GM21390 (cell line): Measurements from ENCODE around the gene ATG9A.
"Not testable (repeated sequence)": the region's sequence is repeated elsewhere in the genome, so short reads cannot be mapped to it uniquely, and the experiment has no call there.

Experiments used
- ATAC-seq: cut with Tn5 transposase; IDR thresholded peaks from one replicate; pipeline ENCODE4 v1.9.1; 2021; ENCODE audit not compliant: unreplicated experiment

The ATG9A gene

DNA sequence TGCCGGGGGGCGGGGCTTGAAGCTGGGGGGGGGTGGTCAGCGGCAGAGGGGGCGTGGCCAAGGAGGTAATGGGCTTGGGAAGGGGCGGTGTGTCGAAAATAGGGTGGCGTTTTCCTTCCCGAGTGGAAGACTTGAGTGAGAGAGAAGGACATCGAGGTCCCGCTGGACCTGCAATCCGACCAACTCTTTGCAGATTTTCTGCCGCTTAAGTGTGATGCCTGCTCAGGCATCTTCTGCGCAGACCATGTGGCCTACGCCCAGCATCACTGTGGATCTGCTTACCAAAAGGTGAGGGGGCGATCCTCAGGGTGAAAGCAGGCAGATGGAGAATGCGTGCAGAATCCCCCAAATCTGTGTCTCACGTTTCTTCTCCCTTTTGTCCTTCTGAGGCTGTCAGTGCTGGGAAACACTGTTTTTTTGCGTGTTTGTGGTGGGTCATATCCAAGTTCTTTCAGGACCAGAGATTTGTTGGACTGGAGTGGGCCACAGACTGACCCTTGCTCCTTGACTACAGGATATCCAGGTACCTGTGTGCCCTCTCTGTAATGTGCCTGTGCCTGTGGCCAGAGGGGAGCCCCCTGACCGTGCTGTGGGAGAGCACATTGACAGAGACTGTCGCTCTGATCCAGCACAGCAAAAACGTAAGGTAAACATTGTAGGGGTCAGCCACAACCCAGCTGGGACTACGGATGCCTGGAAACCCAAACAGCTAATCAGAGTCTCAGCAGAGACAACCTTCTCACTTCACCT is 22.1 kb downstream of the ATG9A start:
- no peak for ATAC-seq

DNA sequence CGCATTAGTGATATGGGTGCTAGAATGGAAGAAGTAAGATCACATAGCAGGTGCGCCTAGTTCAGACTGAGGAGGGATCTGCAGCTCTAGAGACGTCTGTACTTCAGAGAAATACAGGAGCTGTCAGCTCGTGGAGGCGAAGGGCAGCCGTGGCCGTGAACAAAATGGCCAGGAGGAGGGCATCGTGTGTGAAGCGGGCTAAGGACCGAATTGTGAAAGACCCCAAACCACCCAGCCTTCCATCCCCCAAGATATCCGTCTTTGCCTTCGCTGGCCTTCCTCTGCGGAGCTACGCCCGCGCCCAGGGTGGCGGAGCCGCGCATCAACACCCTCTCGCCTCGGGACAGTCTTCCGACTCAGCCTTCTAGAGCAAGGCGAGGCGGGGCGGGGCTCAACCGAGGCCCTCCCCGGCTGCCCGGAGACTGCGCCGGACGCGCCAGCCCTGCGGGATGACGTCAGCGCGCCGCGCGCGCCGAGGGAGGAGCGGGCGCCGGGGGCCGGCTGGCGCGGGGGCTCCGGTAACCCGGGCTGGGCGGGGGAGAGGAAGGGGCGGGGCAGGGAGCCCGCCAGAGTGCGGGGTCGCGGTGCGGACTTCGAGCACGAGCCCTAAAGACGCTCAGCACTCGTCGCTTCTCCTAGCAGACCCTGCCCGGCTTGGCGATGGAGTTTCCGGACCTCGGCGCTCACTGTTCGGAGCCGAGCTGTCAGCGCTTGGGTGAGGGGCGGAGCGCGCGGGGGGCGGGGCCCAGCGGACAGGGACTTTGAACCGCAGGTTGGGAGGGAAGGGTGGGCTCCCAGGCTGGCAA is 22.9 kb downstream of the ATG9A start, which contains the start of gene ZFAND2B:
ZFAND2B (plus strand) TSS at position 455 of the 806 bp plus-strand sequence; CDS start at position 661, 206 bp downstream.
- ATAC-seq = peak; percentile 97

DNA sequence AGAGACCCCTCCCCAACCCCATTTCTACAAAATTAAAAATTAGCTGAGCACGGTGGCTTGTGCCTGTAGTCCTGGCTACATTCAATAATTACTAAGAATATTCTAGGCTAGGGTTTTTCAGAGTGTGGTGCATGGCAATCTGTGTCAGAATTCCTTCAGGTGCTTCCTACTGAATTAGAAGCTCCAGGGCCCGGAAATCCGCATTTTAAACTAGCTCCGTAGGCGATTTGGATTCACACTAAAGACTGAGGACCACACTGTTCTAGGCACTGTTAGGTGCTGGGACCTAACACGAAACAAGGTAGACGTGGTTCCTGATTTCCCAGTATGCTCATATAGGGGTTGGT is 23.5 kb downstream of the ATG9A start:
- ATAC-seq = no peak

DNA sequence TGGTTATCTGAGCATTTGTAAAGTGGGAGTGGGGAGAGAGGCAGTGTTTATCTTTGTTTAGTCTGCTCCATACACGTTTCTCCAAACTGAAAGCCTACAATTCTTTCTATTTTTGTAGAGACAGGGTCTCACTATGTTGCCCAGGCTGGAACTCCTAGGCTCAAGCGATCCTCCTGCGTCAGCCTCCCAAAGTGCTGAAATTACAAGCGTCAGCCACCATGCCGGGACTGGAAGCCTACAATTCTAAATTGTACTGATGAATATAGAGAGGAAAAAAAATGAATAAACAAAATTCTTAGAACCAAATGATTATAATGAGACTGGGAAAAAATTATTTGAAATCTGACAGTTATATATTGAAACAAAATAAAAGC is 24.3 kb downstream of the ATG9A start:
- no peak for ATAC-seq

DNA sequence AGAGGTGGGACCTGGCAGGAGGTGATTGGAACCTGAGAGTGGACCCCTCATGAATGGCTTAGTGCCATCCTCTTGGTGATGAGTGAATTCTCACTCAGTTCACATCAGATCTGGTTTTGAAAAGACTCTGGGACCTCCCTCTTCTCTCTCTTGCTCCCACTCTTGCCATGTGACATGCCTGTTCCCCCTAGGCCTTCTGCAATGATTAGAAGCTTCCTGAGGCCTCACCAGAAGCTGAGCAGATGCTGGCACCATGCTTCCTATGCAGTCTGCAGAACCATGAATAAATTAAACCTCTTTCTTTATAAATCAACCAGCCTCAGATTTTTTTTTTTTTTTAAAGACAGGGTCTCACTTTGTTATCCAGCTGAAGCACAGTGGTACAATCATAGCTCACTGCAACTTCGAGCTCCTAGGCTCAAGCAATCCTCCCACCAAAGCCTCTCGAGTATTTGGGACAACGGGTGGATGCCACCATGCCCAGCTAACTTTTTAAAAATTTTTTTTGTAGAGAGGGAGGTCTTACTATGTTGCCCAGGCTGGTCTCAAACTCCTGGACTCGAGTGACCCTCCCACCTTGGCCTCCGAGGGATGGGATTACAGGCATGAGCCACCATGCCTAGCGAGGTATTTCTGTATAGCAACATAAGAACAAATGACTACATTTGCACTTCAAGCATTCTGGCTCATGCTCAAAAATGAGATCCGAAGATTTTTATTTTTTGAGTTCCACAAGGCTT is 24.8 kb downstream of the ATG9A start:
- no peak for ATAC-seq

DNA sequence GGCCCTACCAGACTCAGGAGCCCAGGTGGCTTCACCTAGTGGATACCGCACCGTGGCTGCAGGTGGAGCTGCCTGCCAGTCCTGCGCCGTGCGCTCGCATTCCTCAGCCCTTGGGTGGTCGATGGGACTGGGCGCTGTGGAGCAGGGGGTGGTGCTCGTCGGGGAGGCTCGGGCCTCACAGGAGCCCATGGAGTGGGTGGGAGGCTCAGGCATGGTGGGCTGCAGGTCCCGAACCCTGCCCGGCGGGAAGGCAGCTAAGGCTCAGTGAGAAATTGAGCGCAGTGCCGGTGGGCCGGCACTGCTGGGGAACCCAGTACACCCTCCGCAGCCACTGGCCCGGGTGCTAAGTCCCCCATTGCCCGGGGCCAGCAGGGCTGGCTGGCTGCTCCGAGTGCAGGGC is 28.1 kb downstream of the ATG9A start:
- ATAC-seq = not testable (repeated sequence)

DNA sequence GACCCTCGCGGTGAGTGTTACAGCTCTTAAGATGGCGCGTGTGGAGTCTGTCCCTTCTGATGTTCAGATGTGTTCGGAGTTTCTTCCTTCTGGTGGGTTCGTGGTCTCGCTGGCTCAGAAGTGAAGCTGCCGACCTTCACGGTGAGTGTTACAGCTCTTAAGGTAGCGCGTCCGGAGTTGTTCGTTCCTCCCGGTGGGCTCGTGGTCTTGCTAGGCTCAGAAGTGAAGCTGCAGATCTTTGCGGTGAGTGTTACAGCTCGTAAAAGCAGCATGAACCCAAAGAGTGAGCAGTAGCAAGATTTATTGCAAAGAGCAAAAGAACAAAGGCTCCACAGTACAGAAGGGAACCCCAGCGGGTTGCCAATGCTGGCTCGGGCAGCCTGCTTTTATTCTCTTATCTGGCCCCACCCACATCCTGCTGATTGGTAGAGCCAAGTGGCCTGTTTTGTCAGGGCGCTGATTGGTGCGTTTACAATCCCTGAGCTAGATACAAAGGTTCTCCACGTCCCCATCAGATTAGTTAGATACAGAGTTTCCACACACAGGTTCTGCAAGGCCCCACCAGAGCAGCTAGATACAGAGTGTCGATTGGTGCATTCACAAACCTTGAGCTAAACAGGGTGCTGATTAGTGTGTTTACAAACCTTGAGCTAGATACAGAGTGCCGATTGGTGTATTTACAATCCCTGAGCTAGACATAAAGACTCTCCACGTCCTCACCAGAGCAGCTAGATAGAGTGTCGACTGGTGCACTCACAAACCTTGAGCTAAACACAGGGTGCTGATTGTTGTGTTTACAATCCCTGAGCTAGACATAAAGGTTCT is 28.7 kb downstream of the ATG9A start:
- not testable (repeated sequence) for ATAC-seq

DNA sequence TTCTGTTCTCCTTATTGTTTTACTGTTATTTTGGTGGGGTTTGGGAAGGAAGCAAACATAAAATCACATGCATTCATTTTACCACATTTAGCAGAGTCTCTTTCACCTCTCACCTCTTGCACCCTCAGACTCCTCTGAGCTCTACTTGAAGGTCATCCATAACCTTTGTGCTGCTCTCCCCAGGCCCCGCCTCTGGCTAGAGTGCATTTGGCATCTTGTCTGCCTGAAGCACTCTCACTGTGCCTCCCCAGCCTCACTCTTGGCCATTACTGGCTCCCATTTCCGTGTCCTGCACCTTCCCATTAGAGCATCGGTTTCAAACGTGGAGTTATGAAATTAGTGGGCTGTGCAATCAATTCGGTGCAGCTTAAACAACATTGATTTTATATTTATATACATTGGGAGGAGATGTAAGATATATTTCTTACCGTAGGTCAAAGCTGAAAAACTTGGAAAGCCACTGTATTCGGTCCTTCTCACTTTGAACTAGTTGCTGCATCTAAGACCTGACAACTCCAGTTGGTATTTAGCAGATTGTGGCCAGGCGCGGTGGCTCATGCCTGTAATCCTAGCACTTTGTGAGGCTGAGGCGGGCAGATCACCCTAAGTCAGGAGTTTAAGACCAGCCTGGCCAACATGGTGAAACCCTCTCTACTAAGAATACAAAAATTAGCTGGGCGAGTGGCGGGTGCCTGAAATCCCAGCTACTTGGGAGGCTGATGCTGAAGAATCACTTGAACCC is 29.8 kb downstream of the ATG9A start:
- ATAC-seq = no peak

DNA sequence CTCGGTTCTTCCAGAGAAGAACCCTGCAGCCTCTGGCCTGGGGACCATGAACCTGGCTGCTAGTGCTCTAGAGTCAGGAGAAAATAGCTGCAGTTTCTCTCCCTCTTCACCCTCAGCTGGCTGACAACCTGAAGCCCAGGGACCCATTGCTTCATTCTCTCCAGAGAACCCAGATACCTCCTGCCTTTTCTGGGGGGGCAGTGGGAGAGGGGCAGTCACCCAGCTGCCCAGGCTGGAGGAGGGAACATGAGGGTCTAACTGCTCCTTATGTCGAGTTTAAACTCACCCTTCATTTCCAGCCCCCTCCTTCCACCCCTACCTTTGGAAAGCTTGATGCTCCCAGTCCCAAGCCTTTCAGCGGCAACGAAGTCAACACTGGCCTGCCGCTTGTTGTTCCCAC is 30.5 kb downstream of the ATG9A start:
- no peak for ATAC-seq

DNA sequence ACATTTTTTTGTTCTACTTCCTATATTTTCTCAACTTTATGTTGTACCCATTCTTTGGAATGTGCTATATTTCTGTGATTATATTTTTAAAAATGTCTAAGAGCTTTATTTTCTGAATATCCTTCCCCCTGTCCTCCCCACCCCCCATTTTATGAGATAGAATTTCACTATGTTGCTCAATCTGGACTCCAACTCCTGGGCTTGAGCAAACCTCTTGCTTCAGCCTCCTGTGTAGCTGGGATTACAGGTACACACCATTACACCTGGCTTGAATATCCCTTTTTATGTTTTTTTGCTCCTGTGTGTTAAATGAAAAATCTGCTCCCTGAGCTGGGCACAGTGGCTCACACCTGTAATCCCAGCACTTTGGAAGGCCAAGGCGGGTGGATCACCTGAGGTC is 32.0 kb downstream of the ATG9A start:
- no peak for ATAC-seq

DNA sequence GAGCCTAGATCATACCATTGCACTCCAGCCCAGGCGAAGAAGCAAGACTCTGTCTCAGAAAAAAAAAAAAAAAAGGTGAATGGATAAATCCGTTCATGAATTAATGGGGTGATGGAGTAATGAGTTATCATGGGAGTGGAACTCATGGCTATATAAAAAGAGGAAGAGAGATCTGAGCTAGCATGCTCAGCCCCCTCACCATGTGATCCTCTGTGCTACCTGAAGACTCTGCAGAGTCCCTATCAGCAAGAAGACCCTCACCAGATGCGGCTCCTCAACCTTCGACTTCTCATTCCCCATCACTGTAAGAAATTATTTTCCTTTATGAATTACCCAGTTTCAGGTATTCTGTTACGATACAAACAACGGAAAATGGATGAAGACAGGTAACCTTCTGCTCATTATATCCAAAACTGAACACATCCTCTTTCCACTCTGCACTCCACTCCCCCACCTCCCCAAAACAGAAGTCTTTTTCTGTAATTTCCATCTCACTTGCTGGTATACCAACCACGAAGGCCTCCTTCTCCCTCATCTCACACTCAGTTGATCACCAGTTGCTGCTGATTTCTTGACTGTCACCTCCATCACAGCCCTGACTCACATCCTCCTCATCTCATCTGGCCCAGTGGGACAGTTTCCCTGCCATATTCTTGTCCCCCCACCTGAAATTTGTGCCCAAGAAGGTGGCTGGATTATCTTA is 42.5 kb downstream of the ATG9A start:
- ATAC-seq = no peak

DNA sequence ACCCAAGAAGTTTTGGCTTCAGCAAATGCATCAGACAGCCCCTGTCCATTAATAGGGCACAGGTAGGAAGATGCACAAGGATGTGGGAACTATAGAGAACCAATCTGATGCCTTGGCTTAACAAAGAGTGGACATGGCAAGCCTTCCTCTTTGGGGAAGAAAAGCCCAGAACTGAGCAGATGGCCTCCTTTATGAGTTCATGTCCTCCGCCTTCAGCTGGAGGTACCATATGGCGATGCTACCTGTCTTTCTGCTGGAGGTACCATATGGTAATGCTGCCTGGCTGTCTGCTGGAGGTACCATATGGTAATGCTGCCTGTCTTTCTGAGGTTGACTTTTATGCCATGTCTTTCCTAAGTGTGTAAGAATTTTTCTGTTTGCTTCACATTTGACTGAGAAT is 45.3 kb downstream of the ATG9A start:
- no peak for ATAC-seq

DNA sequence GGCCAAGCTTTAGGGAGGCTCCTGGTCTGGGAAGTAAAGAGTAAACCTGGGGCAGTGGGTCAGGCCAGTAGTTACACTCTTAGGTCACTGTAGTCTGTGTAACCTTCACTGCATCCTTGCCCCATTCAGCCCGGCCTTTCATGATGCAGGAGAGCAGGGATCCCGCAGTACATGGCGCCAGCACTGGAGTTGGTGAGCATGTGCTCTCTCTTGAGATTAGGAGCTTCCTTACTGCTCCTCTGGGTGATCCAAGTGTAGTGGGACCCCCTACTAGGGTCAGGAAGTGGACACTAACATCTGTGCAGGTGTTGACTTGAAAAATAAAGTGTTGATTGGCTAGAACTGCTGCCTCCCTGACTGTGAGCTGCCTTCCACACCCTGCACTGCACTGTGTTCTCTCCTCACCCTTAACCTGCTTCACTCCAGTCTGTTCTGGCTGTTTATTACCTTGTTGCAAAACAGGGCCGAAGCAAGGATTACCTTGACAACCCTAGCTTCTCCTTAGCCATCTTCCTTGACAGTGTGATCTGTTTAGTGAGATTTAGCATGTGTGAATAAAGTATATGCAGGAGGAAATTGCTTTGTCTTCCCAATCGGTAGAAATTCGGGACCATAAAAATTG is 46.2 kb downstream of the ATG9A start:
- ATAC-seq = no peak

DNA sequence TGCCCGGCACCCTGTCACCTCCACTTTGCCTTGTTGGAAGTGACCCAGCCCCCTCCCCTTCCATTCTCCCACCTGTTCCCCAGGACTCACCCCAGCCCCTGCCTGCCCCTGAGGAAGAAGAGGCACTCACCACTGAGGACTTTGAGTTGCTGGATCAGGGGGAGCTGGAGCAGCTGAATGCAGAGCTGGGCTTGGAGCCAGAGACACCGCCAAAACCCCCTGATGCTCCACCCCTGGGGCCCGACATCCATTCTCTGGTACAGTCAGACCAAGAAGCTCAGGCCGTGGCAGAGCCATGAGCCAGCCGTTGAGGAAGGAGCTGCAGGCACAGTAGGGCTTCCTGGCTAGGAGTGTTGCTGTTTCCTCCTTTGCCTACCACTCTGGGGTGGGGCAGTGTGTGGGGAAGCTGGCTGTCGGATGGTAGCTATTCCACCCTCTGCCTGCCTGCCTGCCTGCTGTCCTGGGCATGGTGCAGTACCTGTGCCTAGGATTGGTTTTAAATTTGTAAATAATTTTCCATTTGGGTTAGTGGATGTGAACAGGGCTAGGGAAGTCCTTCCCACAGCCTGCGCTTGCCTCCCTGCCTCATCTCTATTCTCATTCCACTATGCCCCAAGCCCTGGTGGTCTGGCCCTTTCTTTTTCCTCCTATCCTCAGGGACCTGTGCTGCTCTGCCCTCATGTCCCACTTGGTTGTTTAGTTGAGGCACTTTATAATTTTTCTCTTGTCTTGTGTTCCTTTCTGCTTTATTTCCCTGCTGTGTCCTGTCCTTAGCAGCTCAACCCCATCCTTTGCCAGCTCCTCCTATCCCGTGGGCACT is 46.9 kb downstream of the ATG9A start:
- no peak for ATAC-seq

DNA sequence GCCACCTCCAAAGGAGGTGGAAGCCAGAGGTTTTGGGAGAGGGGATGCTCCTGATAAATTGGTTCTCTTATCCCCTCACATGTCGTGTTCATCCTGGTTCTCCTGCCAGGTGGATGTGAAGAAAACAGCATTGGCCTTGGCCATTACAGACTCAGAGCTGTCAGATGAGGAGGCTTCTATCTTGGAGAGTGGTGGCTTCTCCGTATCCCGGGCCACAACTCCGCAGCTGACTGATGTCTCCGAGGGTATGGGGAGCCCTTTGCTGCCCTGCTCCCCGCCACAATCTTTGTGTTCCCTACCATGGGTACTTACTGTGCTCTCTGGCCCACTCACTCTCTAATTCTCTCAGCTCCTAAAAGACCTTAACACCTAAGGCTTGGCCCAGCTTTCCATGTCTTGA is 47.9 kb downstream of the ATG9A start:
- no peak for ATAC-seq

DNA sequence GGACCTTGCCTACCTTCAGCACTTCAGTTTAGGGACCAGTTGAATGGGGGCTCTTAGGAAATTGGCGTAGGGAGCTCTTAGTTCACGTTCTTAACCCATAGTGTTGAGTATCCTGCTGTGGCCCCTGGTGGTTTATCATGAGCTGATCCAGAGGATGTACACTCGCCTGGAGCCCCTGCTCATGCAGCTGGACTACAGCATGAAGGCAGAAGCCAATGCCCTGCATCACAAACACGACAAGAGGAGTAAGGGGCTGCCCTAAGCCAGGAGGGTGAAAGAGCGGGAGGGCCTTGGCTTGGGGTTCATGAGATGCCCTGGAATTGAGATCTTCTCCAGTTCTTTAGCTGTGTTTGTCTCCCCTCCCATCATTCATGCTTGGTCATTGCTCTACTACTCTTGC is 48.5 kb downstream of the ATG9A start:
- no peak for ATAC-seq

DNA sequence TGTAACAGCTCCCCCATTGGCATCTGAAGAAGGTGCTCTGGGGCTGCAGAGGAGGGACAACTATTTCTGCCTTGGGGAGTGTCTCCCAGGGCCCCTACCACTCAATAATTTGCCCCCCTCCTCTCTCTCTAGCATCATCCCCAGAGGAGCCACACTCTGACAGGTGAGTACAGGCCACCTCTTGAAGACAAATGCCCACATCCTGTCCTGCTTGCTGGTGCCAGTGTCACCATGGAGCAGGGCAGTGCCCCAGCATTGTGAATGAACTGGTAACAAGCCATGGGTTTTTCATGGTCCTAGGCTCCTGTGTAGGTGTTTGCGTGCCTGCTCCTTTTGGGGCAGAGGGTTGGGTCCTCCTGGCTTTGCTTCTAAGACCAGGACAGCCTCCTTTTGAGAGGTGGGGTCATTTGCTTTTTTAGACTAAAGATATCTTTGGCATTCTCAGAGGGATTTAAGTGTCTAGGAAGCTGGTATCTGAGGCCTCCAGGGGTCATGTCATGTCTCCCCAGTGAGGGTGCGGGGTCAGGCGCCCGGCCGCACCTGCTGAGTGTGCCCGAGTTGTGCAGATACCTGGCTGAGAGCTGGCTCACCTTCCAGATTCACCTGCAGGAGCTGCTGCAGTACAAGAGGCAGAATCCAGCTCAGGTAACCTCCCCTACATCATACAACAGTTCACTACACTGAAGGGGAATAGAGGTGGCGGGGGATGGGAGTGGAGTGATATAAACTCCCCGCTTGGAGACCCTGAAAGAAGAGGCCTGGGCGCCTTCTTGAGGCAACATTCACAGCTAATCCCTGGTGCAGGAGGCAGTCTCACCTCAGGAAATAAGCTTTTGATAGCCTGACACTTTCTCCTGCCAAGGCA is 49.6 kb downstream of the ATG9A start:
- ATAC-seq = no peak
